Stomach (tissue), 4 donors: Measurements from ENCODE around the gene ARID5A.

Source experiments
- CTCF ChIP-seq, 7 experiments: fragments of 450-650 bp in 4 of 7; fragments of 200-600 bp in 3 of 7; sonication (generic) in 3 of 7; IDR thresholded peaks; one replicate each; pipeline ENCODE4 v1.5.1; 2016 to 2019; ENCODE audit warnings: antibody characterized with exemption in 7 of 7, control low read depth in 2 of 7, mild to moderate bottlenecking in 1 of 7
- EP300 ChIP-seq: sonication (generic); formaldehyde crosslinking; IDR thresholded peaks from one replicate; pipeline ENCODE4 v1.6.1; 2017; ENCODE audit warnings: antibody characterized with exemption
- POLR2A ChIP-seq, 4 donors: fragments of 450-650 bp; IDR thresholded peaks; one replicate each; pipeline ENCODE4 v1.6.1; 2016; ENCODE audit warnings: antibody characterized with exemption in 4 of 4, control low read depth in 2 of 4, mild to moderate bottlenecking in 1 of 4, moderate library complexity in 1 of 4
- POLR2AphosphoS5 ChIP-seq, 3 donors: sonication (generic); formaldehyde crosslinking; IDR thresholded peaks; one replicate each; pipeline ENCODE4 v1.6.1; 2016; ENCODE audit warnings: antibody characterized with exemption in 3 of 3

- TF ChIP-seq CTCF (IDR thresholded peaks at IDR 0.05): no peak
- TF ChIP-seq POLR2AphosphoS5 (IDR thresholded peaks at IDR 0.05): no peak
- TF ChIP-seq POLR2A (IDR thresholded peaks at IDR 0.05): no peak
- no peak for TF ChIP-seq EP300
These were observed 60.0 kb downstream of the ARID5A start for GRCh38 chr2:96596596-96596995.
